GM12875 (cell line): ENCODE measurements around the gene DAP3.
"Not testable (repeated sequence)": the region's sequence is repeated elsewhere in the genome, so short reads cannot be mapped to it uniquely, and the experiment has no call there.

ENCODE experiments used
- H3K4me3 ChIP-seq: one replicate; pipeline ENCODE4 v1.5.1; 2011; ENCODE audit warnings: low read depth, low read length, control low read depth
- TF ChIP-seq, protein P1 (sequence below): IDR thresholded peaks from 2 replicates; pipeline ENCODE4 v1.5.1; 2011; ENCODE audit warnings: low read depth, mild to moderate bottlenecking, control low read depth, inconsistent platforms, low read length, moderate library complexity, borderline replicate concordance; ENCODE audit not compliant: insufficient read depth

The DAP3 gene

DNA sequence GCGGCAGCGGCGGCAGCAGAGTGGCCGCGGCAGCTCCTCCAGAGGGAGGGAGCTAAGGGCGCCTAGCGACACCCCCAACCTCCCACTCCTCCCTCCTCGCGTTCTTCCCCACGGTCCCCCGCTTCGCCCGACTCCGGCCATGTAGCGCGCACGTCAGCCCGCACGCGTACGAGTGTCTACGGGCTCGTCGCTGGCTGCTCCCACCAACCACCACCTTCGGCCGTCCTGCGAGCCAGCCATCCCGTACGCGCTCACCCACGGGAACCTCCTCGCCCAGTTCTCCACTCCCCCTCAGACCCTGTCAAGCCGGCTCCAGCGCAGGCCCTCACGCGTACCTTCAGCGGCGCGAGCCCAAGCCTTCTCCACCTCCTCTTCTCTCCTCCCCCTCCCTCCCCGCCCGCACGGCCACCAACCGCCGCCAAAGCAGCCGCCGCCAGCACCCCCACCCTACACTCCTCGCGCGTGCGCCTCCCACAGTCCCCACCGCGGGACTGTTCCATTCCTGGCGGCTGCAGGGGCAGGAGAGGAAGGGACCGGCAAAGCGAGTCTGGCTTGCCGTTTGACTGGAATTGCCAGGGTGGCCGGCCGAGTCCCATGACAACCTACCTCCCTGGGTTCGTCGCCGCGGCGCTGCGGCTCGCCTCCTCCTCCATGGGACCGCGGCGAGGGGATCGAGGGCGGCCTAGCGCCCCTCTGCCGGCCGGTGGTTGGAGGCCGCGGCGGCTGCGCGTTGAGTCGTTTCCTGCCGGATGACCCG lies 389 bp upstream of the DAP3 start, which contains the start of gene YY1AP1:
TSS of gene YY1AP1 (minus strand) at position 451 of the 757 bp plus-strand sequence. CDS start 8,338 bp downstream, outside the sequence.
- TF ChIP-seq, protein P1, sequence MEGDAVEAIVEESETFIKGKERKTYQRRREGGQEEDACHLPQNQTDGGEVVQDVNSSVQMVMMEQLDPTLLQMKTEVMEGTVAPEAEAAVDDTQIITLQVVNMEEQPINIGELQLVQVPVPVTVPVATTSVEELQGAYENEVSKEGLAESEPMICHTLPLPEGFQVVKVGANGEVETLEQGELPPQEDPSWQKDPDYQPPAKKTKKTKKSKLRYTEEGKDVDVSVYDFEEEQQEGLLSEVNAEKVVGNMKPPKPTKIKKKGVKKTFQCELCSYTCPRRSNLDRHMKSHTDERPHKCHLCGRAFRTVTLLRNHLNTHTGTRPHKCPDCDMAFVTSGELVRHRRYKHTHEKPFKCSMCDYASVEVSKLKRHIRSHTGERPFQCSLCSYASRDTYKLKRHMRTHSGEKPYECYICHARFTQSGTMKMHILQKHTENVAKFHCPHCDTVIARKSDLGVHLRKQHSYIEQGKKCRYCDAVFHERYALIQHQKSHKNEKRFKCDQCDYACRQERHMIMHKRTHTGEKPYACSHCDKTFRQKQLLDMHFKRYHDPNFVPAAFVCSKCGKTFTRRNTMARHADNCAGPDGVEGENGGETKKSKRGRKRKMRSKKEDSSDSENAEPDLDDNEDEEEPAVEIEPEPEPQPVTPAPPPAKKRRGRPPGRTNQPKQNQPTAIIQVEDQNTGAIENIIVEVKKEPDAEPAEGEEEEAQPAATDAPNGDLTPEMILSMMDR, result no peak
- H3K4me3 ChIP-seq, result peak within 1 kb of the TSS; percentile 99

DNA sequence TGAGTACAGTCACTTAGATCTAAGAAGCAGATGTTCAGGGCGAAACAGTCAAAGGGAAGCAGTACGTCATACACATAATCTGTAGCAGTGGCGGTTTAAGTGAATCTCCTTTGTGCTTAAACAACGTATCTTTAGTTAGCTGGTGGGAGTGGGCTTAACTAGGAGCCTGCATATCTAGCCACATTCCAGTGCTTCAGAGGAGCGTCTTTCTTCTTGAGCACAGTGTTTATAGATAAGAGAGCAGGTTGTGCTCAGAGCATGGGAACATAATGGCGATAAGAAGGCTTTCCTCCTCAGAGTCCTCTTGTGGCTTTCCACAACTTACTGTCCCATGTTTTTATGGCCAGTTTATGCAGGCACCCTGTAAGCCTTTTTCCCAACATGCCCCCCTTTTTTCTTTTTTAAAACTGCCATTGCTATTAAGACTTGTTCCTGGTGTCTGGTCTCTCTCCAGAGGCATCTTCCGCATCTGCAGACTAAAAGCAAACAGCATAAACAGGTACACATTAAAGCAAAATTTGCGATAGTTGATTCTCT lies 3.2 kb downstream of the DAP3 start:
- TF ChIP-seq, protein P1, result no peak
- no peak overlapping the region for H3K4me3 ChIP-seq

DNA sequence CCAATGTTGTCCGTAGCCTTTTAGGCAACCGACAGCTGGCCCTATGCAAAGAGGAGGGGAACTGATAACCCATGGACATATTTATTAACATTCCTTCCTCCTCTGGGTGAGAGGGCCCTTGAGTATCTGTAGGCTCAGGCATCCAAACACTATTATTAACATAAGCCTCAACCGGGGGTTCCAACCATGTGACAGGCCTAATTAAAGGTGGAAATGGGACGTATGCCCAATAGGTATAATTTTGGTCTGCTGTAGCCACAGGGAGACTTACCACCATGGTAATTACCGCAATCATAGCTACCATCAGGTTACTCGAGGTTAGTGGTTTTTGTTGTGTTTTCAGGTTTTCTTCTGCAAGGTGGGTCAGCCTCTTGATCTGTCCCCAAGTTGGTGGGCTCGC lies 5.3 kb downstream of the DAP3 start:
- TF ChIP-seq, protein P1, result no peak
- no peak overlapping the region for H3K4me3 ChIP-seq

DNA sequence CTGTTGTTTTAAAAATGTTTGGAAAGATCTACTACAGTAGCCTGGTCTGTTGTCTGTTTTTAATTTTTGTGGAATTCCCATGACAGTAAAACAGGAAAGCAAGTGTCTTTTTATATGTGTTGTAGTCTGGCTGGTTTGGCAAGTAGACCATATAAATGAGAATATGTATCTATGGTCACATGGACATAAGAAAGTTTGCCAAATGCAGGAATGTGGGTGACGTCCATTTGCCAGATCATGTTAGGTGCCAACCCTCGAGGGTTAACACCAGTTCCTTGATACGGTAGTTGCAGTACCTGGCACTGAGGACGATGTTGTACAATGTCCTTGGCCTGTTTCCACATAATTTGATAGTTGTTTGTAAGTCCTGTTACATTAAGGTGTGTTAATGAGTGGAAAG lies 6.2 kb downstream of the DAP3 start:
- H3K4me3 ChIP-seq, result no peak overlapping the region
- TF ChIP-seq, protein P1, result no peak

DNA sequence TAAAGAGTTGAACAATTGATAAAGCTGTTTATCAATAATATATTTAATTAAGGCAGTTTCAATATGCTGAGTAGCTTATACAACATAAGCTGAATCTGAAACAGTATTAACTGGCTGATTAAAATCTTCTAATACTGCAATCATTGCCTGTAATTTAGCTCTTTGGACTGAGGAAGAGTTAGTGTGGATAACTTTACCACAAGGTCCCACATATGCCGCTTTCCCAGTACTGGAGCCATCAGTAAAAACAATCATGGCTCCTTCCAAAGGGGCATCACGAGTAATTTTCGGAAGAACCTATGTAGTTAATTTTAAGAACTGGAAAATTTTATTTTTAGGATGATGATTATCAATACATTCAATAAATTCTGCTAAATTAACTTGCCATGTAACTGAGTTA lies 6.7 kb downstream of the DAP3 start:
- TF ChIP-seq, protein P1, result no peak
- H3K4me3 ChIP-seq, result no peak overlapping the region

DNA sequence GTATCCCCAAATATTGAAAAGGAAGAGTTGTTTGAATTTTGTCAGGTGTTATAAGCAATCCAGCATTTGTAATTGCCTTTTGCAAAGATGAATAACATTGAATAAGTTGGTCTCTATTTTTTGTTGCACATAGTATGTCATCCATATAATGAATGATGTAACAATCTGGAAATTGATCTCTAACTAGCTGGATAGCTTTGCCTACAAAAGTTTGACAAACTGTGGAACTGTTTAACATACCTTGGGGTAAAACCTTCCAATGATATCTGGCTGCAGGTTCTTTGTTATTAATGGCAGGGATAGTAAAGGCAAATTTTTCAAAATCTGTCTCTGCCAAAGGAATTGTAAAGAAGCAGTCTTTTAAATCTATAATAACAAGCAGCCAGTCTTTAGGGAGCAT lies 7.6 kb downstream of the DAP3 start:
- H3K4me3 ChIP-seq, result no peak overlapping the region
- TF ChIP-seq, protein P1, result no peak

DNA sequence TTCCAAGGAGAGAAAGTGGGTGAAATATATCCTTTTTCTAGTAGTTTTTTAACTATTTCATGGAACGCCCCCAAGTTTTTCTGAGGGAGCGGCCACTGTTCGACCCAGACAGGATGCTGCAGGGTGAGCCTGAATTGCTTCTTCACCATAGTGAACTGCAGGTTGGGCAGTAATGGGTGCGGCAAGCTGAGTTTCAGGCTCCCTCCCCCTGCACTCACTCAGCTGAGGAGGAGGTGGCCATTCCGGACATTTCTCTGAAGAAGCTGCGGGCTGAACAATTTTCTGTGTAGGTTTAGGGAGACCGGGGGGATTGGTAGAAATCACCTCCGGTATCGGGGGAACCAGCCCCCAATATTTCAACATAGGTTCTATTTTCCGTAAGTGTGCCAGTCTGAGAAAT lies 8.2 kb downstream of the DAP3 start:
- TF ChIP-seq, protein P1, result no peak
- no peak overlapping the region for H3K4me3 ChIP-seq

DNA sequence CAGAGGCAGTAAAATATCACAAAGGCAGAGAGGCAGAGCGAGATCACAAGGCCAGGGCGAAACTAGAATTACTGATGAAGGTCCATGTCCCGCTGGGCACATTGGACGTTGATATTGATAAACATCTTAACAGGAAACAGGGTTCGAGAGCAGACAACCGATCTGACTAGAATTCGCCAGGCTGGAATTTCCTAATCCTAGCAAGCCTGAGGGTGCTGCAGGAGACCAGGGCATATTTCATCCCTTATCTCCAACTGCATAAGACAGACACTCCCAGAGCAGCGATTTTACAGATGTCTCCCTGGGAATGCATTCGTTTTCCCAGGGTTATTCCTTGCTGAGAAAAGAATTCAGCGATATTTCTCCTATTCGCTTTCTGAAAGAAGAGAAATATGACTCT lies 8.7 kb downstream of the DAP3 start:
- H3K4me3 ChIP-seq, result not testable (repeated sequence)
